Measurements from ENCODE around the gene ARHGAP44.
A peak's percentile ranks its signal among the peaks of the same experiment; 100 is the strongest.

Gene ARHGAP44

GRCh38 chr17:13030056-13030455 is 240.8 kb downstream of the ARHGAP44 start:
- DNase-seq = no peak

DNA sequence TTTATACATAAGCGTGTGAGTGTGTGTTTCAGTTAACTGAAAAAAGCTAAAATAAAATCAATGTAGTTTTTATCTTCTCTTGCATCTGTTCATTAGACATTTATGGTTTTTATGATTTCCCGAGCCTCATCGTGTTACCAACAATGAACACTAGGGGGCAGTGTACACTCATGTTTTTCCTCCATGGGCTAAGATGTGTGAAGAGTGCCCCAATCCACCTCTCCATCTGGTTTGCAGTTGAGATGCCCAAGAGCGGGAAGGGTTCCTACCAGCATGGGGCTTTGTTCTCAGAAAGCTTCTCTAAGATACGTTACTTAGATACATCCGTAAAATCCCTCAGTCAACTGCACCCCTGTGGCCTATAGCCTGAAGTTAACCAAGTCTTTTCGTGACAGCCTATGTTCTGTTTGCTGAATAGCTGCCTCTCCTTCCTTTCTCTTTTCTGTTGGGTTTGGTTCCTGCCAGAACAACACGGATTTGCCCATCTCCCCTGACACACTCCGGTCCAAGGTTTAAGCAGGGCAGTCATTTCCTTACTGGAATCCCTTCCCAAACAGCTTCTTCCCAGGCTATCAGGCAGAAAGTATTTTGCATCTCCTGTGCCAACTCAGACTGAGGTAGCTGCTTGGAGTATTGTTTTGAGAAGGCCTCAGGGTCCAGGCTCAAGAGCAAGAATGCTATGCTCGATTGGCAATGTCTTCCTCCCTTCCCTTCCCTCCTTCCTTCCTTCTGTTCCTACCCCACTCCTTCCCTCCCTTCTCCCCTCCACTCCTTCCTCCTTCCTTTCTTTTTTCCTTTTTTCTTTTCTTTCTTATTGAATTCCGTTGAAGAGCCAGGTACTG is 241.4 kb downstream of the ARHGAP44 start:
- peak; percentile 12 for DNase-seq

DNA sequence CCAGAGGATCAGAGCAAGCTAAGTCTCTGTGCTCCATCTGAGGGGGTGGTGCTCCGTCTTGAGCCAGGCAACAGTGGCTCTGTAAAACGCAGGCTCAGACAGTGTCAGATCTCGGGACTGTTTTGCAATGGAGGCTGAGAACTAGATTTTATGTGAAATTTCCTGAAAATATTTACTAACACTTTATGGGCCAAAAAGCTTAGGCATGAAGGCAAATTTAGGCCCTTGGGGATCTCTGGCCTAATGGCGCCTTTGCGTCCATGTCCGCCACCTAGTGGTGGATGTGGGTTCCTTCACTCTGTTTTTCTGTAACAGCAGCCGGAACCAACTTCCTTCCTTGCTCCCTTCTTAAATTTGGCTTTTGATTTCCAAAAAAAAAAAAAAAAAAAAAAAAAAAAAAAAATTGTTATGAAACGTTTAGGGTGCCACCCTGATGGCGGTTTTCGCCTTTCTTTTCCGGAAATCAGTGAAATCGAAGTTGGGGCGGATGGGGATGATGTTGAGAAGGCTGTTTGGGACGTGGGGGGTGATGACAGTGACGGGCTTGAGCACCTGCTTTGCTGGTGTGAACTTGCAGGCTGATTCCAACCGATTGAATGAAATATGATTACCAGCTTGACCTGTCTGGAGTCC is 242.5 kb downstream of the ARHGAP44 start:
- DNase-seq = peak; percentile 32

GRCh38 chr17:13035420-13035819 is 246.1 kb downstream of the ARHGAP44 start:
- no peak for DNase-seq

DNA sequence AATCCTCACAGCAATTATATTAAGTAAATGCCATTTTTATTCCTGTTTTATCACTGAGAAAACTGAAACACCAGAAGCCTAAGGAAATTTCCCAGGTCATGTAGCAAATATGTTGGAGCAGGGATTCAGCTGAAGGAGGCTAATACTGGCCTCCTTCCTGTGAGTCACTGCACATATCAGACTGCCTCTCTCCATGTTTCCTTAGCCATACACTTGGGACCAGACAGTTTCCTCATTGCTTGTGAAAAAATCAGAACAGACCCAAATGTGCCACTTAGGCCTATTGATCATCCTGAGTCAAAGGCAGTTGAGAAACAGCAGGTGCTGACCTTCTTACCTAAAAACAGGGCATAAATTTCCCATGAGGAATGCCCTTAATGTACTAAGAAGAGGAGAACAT is 247.5 kb downstream of the ARHGAP44 start:
- DNase-seq = no peak

GRCh38 chr17:13038931-13039665 is 249.8 kb downstream of the ARHGAP44 start:
- no peak for DNase-seq
